Brain pericyte (primary cell): ENCODE data around the gene SLC38A9.
"Not testable (repeated sequence)": the region's sequence is repeated elsewhere in the genome, so short reads cannot be mapped to it uniquely, and the experiment has no call there.

Experiments
- DNase-seq: peaks from one replicate; pipeline ENCODE4 v3.0.0-alpha.2; 2012; ENCODE audit warnings: low read depth, low spot score

The SLC38A9 gene, protein sequence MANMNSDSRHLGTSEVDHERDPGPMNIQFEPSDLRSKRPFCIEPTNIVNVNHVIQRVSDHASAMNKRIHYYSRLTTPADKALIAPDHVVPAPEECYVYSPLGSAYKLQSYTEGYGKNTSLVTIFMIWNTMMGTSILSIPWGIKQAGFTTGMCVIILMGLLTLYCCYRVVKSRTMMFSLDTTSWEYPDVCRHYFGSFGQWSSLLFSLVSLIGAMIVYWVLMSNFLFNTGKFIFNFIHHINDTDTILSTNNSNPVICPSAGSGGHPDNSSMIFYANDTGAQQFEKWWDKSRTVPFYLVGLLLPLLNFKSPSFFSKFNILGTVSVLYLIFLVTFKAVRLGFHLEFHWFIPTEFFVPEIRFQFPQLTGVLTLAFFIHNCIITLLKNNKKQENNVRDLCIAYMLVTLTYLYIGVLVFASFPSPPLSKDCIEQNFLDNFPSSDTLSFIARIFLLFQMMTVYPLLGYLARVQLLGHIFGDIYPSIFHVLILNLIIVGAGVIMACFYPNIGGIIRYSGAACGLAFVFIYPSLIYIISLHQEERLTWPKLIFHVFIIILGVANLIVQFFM

DNA sequence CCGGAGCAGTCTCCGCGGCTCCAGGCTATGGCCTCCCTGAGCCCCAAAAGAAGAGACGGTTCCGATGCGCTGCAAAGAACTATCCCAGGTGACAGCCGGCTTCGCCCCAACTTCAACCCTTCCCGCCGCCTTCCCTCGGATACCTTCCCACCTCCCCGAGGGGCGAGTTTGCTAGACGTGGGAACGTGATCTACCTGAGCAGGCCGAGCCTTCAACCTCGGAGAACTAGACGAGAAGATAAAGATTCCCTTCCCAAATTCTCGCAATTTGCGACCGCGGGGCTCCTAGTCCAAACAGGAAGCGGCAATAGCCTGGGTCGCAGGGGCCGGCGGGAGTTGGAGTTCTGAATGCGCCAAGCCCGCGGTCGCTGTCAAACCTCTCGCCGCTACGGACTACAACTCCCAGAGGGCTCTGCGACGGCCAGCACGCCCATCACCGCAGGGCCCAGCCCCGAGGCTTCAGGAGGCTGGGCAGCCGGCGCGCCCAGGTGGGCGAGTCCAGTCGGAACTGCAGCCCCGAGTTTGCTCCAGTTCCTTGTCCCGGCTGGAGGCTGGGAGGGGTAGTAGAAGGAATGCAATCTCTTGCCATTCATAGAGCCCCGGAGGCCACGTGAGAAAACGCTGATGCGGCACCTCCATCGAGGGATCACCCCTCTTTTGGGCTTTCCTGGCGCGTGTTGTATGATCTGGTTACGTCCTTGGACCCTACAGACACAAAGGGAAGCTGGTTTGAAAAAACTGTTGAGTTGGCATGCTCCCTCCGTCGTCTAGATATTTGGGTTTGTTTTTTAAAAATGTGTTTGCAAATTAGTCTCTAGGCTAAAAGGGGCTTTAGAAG lies at the start of gene SLC38A9:
TSS of gene SLC38A9 (minus strand) at position 302 of the 837 bp plus-strand sequence. CDS start 14,366 bp downstream, outside the sequence.
- peak; percentile 64 for DNase-seq

DNA sequence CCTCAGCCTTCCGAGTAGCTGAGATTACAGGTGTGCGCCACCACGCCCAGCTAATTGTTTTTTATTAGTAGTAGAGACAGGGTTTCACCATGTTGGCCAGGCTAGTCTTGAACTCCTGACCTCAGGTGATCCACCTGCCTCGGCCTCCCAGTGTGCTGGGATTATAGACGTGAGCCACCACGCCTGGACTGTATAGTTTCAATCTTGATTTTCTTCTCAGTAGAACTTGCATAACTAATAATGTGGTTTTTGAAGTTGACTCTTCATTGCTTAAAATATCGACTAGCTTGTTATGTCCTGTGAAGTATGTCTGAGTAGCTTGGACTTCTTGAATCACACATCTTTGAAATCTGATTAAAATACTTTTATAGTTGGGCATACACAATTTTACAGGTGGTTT lies 49.6 kb upstream of the SLC38A9 start:
- not testable (repeated sequence) for DNase-seq

DNA sequence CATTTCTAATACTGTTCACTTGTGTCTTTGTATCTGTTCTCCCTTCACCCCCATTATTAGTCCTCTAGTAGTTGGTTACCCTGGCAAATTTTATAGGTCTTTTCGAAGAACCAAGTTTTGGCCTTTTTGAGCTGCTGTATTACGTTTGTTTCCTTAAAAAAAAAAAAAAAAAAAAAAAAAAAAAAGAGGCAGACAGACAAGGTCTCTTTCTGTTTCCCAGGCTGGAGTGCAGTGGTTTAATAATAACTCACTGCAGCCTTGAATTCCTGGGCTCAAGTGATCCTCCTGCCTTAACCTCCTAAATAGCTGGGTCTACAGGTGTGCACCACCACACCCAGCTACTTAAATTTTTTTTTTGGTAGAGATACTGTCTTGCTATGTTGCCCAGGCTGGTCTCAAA lies 46.6 kb upstream of the SLC38A9 start:
- no peak for DNase-seq

DNA sequence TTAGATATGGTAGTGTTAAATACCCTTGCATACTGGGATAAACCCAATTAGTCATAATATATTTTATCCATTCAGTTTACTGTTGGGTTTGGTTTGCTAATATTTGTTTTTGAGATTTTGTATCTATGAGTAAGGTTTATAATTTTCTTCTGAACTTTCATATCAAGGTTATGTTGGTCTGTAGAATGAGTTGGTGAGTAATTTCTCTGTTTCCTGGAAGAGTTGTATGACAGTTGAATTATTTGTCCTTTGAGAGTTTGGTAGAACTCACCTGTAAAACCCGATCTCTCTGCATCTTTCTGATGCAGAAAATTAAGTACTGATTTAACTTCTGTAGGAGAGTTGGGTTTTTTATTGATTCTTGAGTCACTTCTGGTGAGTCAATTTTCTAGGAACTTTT lies 46.1 kb upstream of the SLC38A9 start:
- no peak for DNase-seq

DNA sequence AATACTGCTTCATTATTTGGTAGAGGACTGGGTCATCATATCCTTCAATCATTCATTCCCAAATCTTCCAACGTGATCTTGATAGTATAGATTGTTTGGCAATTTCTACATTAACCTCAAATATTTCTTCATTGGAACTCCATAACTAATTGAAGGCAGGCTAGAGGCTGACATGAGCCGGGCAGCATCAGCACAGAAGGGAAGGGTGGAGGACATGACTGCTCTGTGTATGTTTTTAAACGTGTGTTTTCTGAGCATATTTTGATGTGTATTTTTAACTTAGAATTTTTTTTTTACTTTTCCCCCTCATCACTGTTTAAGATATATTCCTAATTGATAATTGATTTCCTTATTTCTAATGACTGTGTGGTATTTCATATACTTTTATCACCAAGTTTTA lies 38.4 kb upstream of the SLC38A9 start:
- no peak for DNase-seq

DNA sequence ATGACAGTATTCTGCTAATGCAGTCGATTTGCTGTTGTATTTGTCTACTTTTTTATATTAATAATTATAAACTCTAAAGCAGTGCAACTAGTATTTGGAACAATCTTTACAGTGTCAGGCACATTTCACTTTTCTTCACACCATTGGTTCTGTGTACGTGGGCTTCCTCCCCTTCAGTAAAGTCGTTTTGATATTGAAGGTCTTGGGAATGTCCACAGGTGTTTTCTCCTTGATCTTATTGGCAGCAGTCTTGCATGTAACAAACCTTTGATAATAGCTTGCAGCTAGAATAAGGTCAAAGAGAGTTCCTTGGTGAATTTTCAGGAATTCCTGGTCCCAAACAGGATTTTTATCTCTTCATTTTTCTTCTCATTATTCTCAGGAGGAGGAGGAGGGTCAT lies 37.9 kb upstream of the SLC38A9 start:
- DNase-seq: no peak

DNA sequence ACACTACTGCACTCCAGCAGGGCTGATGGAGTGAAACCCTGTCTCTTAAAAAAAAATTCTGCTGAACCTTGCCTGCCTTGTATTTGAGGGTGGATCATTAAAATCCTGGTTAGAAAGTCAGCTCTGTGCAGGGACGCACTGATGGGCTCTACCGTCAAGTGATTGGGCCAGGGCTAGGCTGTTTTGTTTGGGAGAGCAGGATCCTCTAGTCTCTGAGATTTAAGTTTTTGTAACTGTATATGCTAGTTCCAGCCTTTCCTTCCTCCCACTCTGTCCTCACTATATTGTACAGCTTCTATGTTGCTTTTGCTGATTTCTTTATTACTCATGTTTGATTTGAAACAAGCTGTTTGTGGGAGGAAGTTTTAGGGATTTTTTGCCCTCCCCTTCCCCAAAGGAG lies 37.3 kb upstream of the SLC38A9 start:
- no peak for DNase-seq

DNA sequence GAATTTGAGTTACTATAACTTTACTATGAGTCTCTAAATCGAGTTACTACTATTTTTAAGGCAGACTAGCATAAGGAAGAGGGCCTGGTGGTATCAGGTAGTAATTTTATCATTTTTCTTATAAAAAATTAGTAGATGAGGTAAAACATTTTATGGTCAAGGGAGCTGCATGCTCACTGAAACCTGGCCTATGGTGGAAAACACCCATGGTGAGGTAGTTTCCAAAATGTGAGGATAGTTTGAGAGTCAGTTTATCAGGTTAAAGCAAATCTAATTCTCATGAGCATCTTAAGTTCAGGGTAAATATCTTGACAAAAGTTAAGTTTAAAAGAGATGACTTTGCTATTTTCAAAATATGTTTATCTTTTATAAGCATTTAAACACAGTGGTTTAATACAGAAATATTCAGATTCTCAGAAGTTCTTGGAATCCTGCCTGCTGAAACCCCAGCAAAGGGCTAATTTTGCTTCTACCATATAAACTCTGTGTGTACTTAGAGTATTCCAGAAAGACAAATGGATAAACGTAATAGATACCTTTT lies 35.7 kb upstream of the SLC38A9 start:
- no peak for DNase-seq

DNA sequence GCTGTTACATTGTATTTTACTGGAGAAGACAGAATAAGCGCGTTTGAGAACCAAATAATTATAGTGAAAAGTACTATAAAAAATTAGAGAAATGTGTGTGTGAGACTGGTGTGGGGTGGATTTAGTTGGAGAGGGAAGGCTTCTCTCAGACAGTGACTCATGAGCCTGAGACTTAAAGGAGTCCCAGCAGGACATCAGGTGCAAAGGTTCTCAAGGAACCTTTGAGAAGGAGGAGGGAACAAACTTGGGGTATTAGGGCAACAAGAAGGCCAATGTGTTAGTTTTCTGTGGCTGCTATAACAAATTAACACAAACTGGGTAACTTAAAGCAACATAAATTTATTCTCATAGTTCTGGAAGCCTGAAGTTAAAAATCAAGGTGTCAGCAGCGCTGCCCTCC lies 30.7 kb upstream of the SLC38A9 start:
- no peak for DNase-seq

DNA sequence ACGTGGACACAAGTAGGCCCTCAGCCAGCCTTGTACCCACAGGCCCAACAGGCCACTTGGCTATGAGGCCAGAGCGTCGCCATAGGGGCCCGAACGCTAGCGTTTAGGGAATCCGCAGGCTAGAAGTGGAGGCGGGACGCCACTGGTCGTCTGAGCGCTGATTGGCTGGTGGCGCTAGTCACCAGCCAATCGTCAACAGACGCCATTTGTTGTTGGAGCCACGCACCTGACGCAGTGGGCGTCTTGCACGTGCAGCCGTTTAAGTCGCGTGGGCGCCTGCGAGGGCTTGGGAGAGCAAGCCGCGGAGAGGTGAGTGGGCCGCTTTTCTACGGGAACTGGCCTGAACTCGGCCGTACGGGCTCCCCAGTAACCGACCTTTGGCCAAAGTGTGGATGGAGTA lies 25.7 kb upstream of the SLC38A9 start, which contains the start of gene DDX4:
TSS of gene DDX4 (plus strand) at position 269 of the 400 bp plus-strand sequence. CDS start 903 bp downstream, outside the sequence.
- DNase-seq: no peak

DNA sequence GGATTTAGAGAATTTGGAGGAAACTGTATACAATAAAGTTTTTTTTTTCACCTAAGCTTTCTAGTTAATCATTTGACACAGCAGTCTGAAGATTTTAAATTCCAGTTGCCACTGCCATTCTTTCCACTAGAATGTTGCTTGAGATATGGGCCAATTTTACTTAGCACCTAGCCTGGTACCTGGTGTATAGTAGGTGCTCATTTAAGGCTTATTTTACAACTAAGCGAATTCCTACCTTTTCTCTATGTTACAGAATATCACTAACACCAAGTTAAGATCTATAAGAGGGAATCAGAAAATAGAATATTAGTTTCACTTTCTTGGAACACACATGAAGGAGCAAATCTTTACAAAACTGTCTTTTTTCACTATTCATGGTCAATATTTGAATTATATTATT lies 22.5 kb upstream of the SLC38A9 start:
- no peak for DNase-seq

DNA sequence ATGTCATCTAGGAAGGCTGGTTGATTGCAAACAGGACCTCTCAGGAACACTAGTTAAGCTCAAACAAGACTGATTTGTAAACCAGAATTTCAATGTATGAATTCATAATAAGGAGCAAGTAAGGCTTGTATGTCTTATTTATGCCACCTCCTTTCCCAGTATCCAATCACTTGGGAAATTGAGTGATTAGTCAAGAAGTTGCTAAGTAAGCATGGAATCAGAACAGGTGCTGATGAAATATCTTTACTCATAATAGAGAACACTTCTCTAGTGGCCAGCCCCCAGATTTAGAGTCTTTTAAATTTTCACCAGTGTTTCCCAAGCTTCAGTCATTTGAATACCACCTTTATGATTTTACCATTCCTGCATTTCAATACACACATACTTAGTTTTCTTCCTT lies 20.5 kb upstream of the SLC38A9 start:
- DNase-seq: no peak

DNA sequence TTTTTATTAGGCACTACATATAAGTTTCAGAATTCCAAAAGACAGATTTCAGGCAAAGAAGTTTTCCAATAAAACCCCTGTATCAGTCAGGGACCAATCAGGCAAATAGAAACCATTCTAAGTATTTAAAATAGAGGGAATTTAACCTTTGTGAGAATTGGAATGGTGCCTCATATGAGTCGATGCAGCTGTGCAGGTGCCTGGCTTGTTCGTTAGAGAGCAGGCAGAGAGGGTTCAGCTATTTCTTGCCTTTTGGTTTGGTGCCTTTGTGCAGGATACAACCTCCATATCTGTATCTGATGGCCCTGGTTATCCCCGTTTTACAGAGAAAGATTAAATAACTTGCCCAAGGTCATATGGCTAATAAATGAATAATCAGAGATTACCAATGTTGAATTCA lies 19.7 kb upstream of the SLC38A9 start:
- no peak for DNase-seq

DNA sequence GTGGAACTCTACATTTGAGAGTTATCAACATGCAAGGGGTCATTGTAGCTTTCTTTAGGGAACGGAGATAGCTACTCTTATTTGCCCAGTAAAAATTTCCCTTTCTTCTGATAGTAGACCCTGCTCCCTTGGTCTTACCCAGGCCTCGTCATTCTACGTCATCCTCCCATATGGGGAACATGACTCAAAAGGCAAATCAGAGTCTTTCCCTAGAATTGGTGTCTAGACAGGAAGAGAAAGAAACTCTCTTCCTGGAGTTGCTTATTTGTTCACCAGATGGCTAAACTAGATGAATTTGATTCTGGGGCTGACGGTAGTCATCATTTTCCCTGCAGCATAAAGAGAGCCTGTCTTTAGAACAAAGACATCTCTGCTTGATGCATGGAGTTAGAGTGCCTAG lies 12.2 kb upstream of the SLC38A9 start:
- DNase-seq: no peak

DNA sequence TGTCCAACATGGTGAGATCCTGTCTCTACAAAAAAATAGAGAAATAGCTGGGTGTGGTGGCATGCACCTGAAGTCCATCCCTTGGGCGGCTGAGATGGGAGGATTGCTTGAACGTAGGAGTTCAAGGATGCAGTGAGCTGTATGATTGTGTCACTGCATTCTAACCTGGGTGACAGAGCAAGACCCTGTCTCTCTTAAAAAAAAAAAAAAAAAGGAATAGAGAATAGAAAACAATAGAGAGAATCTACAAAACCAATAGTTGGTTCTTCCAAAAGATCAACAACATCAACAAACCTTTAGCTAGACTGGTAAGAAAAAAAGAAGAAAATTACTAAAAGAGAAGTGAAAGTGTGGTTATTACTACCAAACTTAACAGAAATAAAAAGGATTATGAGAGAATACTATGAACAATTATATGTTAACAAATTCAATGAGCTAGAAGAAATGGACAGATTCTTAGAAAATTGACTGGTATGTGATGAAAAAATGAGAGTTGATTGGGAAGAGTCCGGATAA lies 8.1 kb upstream of the SLC38A9 start:
- no peak for DNase-seq

DNA sequence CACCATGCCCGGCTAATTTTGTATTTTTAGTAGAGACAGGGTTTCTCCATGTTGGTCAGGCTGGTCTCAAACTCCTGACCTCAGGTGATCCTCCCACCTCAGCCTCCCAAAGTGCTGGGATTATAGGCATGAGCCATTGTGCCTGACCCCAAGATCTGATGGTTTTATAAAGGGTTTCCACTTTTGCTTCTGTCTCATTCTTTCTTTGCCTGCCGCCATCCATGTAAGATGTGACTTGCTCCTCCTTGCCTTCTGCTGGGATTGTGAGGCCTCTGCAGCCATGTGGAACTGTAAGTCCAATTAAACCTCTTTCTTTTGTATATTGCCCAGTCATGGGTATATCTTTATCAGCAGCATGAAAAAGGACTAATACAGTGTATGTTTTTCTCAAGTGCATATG lies 6.9 kb upstream of the SLC38A9 start:
- DNase-seq: not testable (repeated sequence)

DNA sequence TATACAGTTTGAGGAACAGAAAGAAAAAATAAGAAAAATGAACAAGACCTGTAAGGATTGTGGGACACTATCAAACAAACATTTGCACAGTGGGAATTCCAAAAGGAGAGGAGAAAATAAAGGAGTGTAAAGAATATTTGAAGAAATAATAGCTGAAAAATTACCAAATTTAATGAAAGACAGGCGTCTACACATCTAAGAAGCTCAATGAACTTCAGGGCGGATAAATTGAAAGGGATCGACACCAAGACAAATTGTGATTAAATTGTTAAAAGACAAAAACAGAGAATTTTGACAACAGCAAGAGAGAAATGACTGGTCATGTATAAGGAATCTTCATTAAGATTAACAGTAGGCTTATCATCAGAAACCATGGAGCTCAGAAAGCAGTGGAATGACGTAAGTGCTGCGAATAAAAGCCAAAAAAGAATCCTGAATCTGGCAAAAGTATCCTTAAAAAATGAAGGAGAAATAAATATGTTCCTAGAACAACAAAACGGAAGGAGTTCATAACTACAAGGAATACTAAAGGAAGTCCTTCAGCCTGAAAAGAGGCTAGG lies 3.5 kb upstream of the SLC38A9 start:
- no peak for DNase-seq

DNA sequence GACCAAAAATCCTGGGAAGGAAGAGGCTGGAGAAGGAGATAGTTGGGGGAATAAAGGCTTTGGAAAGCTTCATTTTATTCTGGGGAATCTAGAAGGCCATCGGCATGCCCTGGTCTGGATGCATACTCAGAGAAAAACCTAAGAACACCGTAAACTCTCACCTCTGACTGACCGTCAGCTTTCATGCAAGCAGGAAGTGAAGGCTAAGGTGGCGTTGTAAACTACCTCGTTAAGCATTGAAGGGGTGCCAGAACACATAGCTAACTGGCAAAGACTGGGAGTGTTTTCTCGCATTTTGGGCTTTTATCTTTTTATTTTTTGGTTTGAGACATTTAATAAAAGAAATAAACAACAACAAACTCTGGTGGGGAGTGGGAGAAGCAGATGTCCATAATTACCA lies 2.6 kb upstream of the SLC38A9 start:
- DNase-seq: no peak

DNA sequence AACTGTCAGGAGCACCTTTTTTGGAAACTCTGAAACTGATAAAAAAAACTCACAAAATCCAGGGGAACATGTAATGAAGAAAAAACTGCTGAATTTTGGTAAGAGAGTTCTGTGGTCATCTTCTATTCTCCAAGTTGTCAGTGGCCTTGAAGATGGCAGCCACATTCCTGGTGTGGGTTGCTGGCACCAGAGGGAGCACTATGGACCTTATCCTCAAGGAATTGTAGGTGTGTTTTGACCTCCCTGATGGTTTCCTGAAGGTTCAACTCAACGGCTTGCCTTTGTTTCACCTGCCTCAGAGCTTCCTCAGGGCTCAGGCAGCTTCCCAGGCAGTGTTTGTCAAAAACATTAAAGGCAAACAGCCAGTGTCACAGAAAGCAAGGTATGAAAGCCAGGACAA lies 2.2 kb upstream of the SLC38A9 start:
- no peak for DNase-seq

DNA sequence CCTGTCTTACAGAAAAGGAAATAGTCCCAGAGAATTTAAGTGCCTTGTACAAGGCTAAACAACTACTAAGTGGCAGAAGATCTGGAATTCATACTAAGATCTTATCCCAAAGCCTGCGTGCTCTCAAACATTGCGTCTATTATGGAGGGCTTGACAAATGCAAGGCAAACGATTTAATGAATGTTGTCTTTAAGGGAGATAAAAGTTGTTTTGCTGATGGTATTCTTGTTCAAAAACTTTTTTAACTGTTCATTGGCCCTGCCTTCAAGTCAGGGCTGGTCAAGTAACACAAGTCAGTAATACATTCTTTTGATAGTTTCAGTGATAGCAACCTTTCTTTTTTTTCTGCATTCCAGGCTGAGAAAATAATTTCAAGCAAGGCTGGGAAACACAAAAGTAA lies 1.7 kb upstream of the SLC38A9 start:
- no peak for DNase-seq

DNA sequence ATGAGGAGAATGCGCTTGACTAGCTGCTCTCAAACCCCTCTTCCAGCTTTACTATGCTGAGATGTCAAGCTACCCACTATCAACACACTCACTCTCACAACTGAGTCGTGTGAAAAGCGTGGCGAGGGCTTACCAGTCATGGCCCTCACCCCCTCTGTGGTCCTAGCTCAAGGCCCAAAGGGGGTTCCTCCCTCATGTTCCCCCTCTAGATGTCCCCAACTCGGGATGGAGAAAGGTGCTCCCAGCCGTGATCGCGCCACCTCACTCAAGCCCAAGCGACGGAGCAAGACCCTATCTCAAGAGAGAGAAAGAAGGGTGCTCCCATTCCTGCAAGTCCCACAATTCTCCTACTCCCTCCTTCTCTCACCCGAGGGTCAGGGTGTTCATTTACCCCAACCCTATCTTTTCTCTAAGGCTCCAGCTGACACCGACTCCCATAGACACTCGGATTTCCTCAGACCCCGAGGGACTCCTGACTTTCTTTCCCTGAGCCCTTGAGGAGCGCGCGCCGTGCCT lies 559 bp downstream of the SLC38A9 start:
- DNase-seq: no peak
